GM12878 (cell line): Measurements from ENCODE around the gene ANKRD6.

Experiments used
- ATF7 ChIP-seq: fragments of 450-650 bp; IDR thresholded peaks from 2 replicates; pipeline ENCODE4 v1.6.1; 2016; ENCODE audit warnings: low read depth, mild to moderate bottlenecking
- BACH1 ChIP-seq: fragments of 450-650 bp; IDR thresholded peaks from 2 replicates; pipeline ENCODE4 v1.6.1; 2017; ENCODE audit warnings: mild to moderate bottlenecking, borderline replicate concordance
- BCL11A ChIP-seq: IDR thresholded peaks from 2 replicates; pipeline ENCODE4 v1.6.1; 2011; ENCODE audit warnings: low read depth, low read length
- EZH2 ChIP-seq: IDR thresholded peaks from 2 replicates; pipeline ENCODE4 v1.6.1; 2012; ENCODE audit warnings: low read depth, mild to moderate bottlenecking, control low read depth, inconsistent platforms, low read length, borderline replicate concordance; ENCODE audit not compliant: control insufficient read depth
- NFYB ChIP-seq: IDR thresholded peaks from 2 replicates; pipeline ENCODE4 v1.6.1; 2011; ENCODE audit warnings: low read depth, mild to moderate bottlenecking, low read length, improper control_type of control experiment, moderate library complexity; ENCODE audit not compliant: insufficient read depth
- POLR2AphosphoS5 ChIP-seq: IDR thresholded peaks from 2 replicates; pipeline ENCODE4 v1.6.1; 2011; ENCODE audit warnings: mild to moderate bottlenecking, low read length, inconsistent platforms
- SIN3A ChIP-seq: IDR thresholded peaks from 2 replicates; pipeline ENCODE4 v1.6.1; 2012; ENCODE audit warnings: low read depth, low read length, improper control_type of control experiment
- SP1 ChIP-seq: IDR thresholded peaks from one replicate; pipeline ENCODE4 v1.6.1; 2011; ENCODE audit warnings: low read depth, low read length
- SUPT20H ChIP-seq: IDR thresholded peaks from 2 replicates; pipeline ENCODE4 v1.6.1; 2011; ENCODE audit warnings: low read depth, mild to moderate bottlenecking, low read length, moderate library complexity, borderline replicate concordance; ENCODE audit not compliant: control insufficient read depth
- TF ChIP-seq, protein P1 (sequence below), 3 experiments: IDR thresholded peaks in 2 of 3; conservative IDR thresholded peaks in 1 of 3; 2 replicates each; pipeline ENCODE4 v1.5.1; 2011; ENCODE audit warnings: low read depth in 3 of 3, low read length in 3 of 3, mild to moderate bottlenecking in 3 of 3, control low read depth in 2 of 3, moderate library complexity in 2 of 3, inconsistent platforms in 1 of 3, mixed read lengths in 1 of 3; ENCODE audit not compliant: control insufficient read depth in 2 of 3, insufficient read depth in 1 of 3; ENCODE audit errors: extremely low read depth in 1 of 3
- TF ChIP-seq, protein P2 (sequence below): IDR thresholded peaks from 2 replicates; pipeline ENCODE4 v1.6.1; 2011; ENCODE audit warnings: low read depth, low read length, improper control_type of control experiment, borderline replicate concordance

DNA sequence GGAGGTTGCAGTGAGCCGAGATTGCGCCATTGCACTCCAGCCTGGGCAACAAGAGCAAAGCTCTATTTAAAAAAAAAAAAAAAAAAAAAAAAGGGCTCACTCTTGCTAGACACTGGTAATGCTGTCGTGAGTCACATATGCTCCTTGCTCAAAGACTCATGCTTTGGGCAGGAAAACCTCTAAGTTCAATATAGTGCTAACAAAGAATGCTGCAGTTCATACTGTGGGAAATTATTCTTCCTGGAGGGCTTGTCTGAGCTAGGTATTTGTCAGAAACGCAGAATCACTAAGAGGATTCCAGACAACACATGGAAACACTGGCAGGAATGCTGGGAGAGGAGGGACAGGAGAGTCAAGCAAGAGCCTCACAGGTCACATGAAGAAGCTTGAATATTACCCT, 207.9 kb downstream of the ANKRD6 start:
- TF ChIP-seq POLR2AphosphoS5 = no peak
- TF ChIP-seq SUPT20H = no peak
- TF ChIP-seq, protein P1, sequence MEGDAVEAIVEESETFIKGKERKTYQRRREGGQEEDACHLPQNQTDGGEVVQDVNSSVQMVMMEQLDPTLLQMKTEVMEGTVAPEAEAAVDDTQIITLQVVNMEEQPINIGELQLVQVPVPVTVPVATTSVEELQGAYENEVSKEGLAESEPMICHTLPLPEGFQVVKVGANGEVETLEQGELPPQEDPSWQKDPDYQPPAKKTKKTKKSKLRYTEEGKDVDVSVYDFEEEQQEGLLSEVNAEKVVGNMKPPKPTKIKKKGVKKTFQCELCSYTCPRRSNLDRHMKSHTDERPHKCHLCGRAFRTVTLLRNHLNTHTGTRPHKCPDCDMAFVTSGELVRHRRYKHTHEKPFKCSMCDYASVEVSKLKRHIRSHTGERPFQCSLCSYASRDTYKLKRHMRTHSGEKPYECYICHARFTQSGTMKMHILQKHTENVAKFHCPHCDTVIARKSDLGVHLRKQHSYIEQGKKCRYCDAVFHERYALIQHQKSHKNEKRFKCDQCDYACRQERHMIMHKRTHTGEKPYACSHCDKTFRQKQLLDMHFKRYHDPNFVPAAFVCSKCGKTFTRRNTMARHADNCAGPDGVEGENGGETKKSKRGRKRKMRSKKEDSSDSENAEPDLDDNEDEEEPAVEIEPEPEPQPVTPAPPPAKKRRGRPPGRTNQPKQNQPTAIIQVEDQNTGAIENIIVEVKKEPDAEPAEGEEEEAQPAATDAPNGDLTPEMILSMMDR (IDR thresholded peaks at IDR 0.05 in 2 of 3, conservative IDR thresholded peaks at IDR 0.05 in 1 of 3; ENCODE audit: control insufficient read depth in 2 of 3, extremely low read depth in 1 of 3, insufficient read depth in 1 of 3, low read depth in 3 of 3, low read length in 3 of 3) = no peak
- TF ChIP-seq BCL11A = no peak
- no peak for TF ChIP-seq SP1
- TF ChIP-seq SIN3A = no peak
- TF ChIP-seq EZH2 = no peak
- no peak for TF ChIP-seq BACH1
- no peak for TF ChIP-seq ATF7
- no peak for TF ChIP-seq NFYB
- TF ChIP-seq, protein P2, sequence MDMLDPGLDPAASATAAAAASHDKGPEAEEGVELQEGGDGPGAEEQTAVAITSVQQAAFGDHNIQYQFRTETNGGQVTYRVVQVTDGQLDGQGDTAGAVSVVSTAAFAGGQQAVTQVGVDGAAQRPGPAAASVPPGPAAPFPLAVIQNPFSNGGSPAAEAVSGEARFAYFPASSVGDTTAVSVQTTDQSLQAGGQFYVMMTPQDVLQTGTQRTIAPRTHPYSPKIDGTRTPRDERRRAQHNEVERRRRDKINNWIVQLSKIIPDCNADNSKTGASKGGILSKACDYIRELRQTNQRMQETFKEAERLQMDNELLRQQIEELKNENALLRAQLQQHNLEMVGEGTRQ = no peak
